ENCODE results near the gene GPX8.

GRCh38 chr5:55171471-55171870 lies 11.5 kb downstream of the GPX8 start:
- TF ChIP-seq CTCF (conservative IDR thresholded peaks at IDR 0.05 in 1 of 2, IDR thresholded peaks at IDR 0.05 in 1 of 2; ENCODE audit: extremely low read depth in 1 of 2, insufficient read depth in 1 of 2, low read depth in 1 of 2, low read length in 2 of 2) (no peak), EZH2 (IDR thresholded peaks at IDR 0.05; ENCODE audit: borderline replicate concordance, low read length) (no peak)
